Right kidney (tissue), 9 donors: ENCODE measurements around the gene MXD3.
"Not testable (repeated sequence)": the region's sequence is repeated elsewhere in the genome, so short reads cannot be mapped to it uniquely, and the experiment has no call there.

ENCODE experiments used
- DNase-seq: peaks from one replicate; pipeline ENCODE4 v3.0.0-alpha.2; 2016
- long read RNA-seq, 8 donors: transcript quantifications; one replicate each; lab custom pipeline, GENCODE V29; 2026

Gene MXD3
- long read RNA-seq, donor 1, transcript MXD3-203 (6 exons, 1,483 nt), result major isoform, 7 of 14 reads
- long read RNA-seq, donor 1, partial matches to known transcripts, result 5 of 14 reads
- long read RNA-seq, donor 1, other reads (novel, unspliced or antisense), result 0 of 14 reads
- long read RNA-seq, donor 2, partial matches to known transcripts, result 0 of 3 reads
- long read RNA-seq, donor 2, other reads (novel, unspliced or antisense), result 0 of 3 reads
- long read RNA-seq, donor 3, partial matches to known transcripts, result 0 of 2 reads
- long read RNA-seq, donor 3, other reads (novel, unspliced or antisense), result 0 of 2 reads
- long read RNA-seq, donor 4, partial matches to known transcripts, result 87 of 213 reads
- long read RNA-seq, donor 4, other reads (novel, unspliced or antisense), result 121 of 213 reads
- long read RNA-seq, donor 5, transcript MXD3-203 (6 exons, 1,483 nt), result major isoform, 7 of 8 reads
- long read RNA-seq, donor 5, partial matches to known transcripts, result 0 of 8 reads
- long read RNA-seq, donor 5, other reads (novel, unspliced or antisense), result 0 of 8 reads
- long read RNA-seq, donor 6, partial matches to known transcripts, result 0 of 3 reads
- long read RNA-seq, donor 6, other reads (novel, unspliced or antisense), result 0 of 3 reads
- long read RNA-seq, donor 7, transcript MXD3-203 (6 exons, 1,483 nt), result major isoform, 8 of 391 reads
- long read RNA-seq, donor 7, partial matches to known transcripts, result 146 of 391 reads
- long read RNA-seq, donor 7, other reads (novel, unspliced or antisense), result 235 of 391 reads
- long read RNA-seq, donor 8, partial matches to known transcripts, result 0 of 3 reads
- long read RNA-seq, donor 8, other reads (novel, unspliced or antisense), result 0 of 3 reads

GRCh38 chr5:177311723-177312648, at the start of gene MXD3:
Gene MXD3 (minus strand): TSS chr5:177311898. CDS start chr5:177311830, 68 bp downstream.
- peak; percentile 95 for DNase-seq

GRCh38 chr5:177360740-177361139, 49.0 kb upstream of the MXD3 start:
- DNase-seq, result not testable (repeated sequence)

GRCh38 chr5:177359860-177360259, 48.2 kb upstream of the MXD3 start:
- no peak for DNase-seq

GRCh38 chr5:177359451-177359851, 47.8 kb upstream of the MXD3 start:
- DNase-seq, result no peak

GRCh38 chr5:177358370-177358819, 46.7 kb upstream of the MXD3 start:
- no peak for DNase-seq

- no peak for DNase-seq
Measured at GRCh38 chr5:177357459-177358351, 46.0 kb upstream of the MXD3 start, which contains the start of gene RGS14. Gene RGS14 (plus strand): TSS chr5:177357924. CDS start chr5:177358025, 101 bp downstream.

- DNase-seq, result no peak
Measured at GRCh38 chr5:177357146-177357458, 45.4 kb upstream of the MXD3 start.

- DNase-seq, result no peak
Measured at GRCh38 chr5:177356746-177357145, 45.0 kb upstream of the MXD3 start.

- no peak for DNase-seq
Measured at GRCh38 chr5:177355868-177356168, 44.1 kb upstream of the MXD3 start.

- DNase-seq, result no peak
Measured at GRCh38 chr5:177355162-177355867, 43.6 kb upstream of the MXD3 start.

- no peak for DNase-seq
Measured at GRCh38 chr5:177354711-177355110, 43.0 kb upstream of the MXD3 start.

- no peak for DNase-seq
Measured at GRCh38 chr5:177354256-177354655, 42.6 kb upstream of the MXD3 start.

GRCh38 chr5:177353093-177353492, 41.4 kb upstream of the MXD3 start:
- DNase-seq, result no peak

- peak; percentile 97 for DNase-seq
Measured at GRCh38 chr5:177351392-177352329, 40.0 kb upstream of the MXD3 start, which contains the start of gene LMAN2. Gene LMAN2 (minus strand): TSS chr5:177351668. CDS start chr5:177351647, 21 bp downstream.

GRCh38 chr5:177350776-177351391, 39.2 kb upstream of the MXD3 start:
- no peak for DNase-seq

- no peak for DNase-seq
Measured at GRCh38 chr5:177349762-177350161, 38.1 kb upstream of the MXD3 start.

- DNase-seq, result no peak
Measured at GRCh38 chr5:177349362-177349647, 37.6 kb upstream of the MXD3 start.

GRCh38 chr5:177347699-177348098, 36.0 kb upstream of the MXD3 start:
- DNase-seq, result no peak

- no peak for DNase-seq
Measured at GRCh38 chr5:177346820-177347219, 35.1 kb upstream of the MXD3 start.
